ENCODE data around the gene PHF14. TPM values are rescaled to one million over a fixed set of nuclear protein-coding genes. Genes with fewer than 3 reads are reported as not detected.

The PHF14 gene
- total and polyA plus RNA-seq, 2 donors (not counting 3 experiments of a cell fraction or from before 2014, with no cell fraction given): 8.8 to 43.4 TPM

GRCh38 chr7:11185179-11185815 is 211.6 kb downstream of the PHF14 start:
- ChIA-PET POLR2A (no interaction called here), CTCF (no interaction called here)
- Histone ChIP-seq H3K27me3 (ENCODE audit: control insufficient read depth in 2 of 2, insufficient read depth in 2 of 2, low read length in 2 of 2) (no peaks in the 10 kb centered on the region), H3K4me2 (ENCODE audit: insufficient read depth, low read length) (no peak overlapping the region), H3K4me3 (replicated peaks in 1 of 3; ENCODE audit: insufficient read depth in 1 of 3, low read depth in 1 of 3, low read length in 3 of 3) (no peak overlapping the region), H3K9me1 (replicated peaks; ENCODE audit: control insufficient read depth, extremely low read depth, insufficient read depth, low read length) (no peaks in the 10 kb centered on the region), H3K79me2 (ENCODE audit: control insufficient read depth, insufficient read depth, low read length) (no peaks in the 10 kb centered on the region), H3K36me3 (ENCODE audit: control insufficient read depth in 2 of 2, extremely low read depth in 1 of 2, insufficient read depth in 2 of 2, low read length in 2 of 2) (no peaks in the 10 kb centered on the region), H4K20me1 (replicated peaks; ENCODE audit: control insufficient read depth, extremely low read depth, insufficient read depth, low read length) (no peaks in the 10 kb centered on the region), H3K9me3 (replicated peaks; ENCODE audit: control insufficient read depth, insufficient read depth, low read length) (no peaks in the 10 kb centered on the region), H2AFZ (ENCODE audit: low read depth, low read length) (no peak overlapping the region), H3K9ac (replicated peaks; ENCODE audit: extremely low read depth, insufficient read depth, low read length) (no peak overlapping the region), H3K27ac (ENCODE audit: insufficient read depth, low read depth, low read length) (no peak overlapping the region), H3K4me1 (ENCODE audit: control insufficient read depth, extremely low read depth, insufficient read depth, low read length) (no peaks in the 10 kb centered on the region)
- dilution Hi-C loops (cut with MboI; ENCODE audit: extremely low pct_ligation_motif_present, low sequenced_read_pairs): no loop called here
- FAIRE-seq (no peak), DNase-seq (ENCODE audit: low read depth, low spot score) (no peak)
- no TSS peak for BruUV-seq (replicated peaks)
- intact Hi-C loops (cut with micrococcal nuclease): no loop called here
- TF ChIP-seq JUN (IDR thresholded peaks at IDR 0.05; ENCODE audit: borderline replicate concordance, insufficient read depth, insufficient read length, low read depth): no peak
- no peak for TF ChIP-seq FOS (IDR thresholded peaks at IDR 0.05; ENCODE audit: borderline replicate concordance, insufficient read depth, low read length)
- no peak for TF ChIP-seq GATA2 (IDR thresholded peaks at IDR 0.05; ENCODE audit: insufficient read depth, insufficient read length, low read depth, low read length)
- TF ChIP-seq POLR2A (IDR thresholded peaks at IDR 0.05; ENCODE audit: low read depth, low read length): no peak
- TF ChIP-seq MAX (IDR thresholded peaks at IDR 0.05; ENCODE audit: insufficient read depth, insufficient read length): no peak
- no peak for TF ChIP-seq CTCF (IDR thresholded peaks at IDR 0.05; ENCODE audit: extremely low read depth in 1 of 2, insufficient read depth in 1 of 2, low read depth in 1 of 2, low read length in 2 of 2)
- no peak for TF ChIP-seq POLR2AphosphoS5 (IDR thresholded peaks at IDR 0.05; ENCODE audit: insufficient read depth, low read depth, low read length)
